Endometrium (tissue), 2 donors: ENCODE results near the gene PPP1R7.

Experiments used
- FAIRE-seq: peaks from 2 replicates; lab custom pipeline; 2012; peaks lifted over from hg19 to GRCh38; lab: Jason Lieb, UNC
- donor health status: control.
- donor health status: control.

Gene PPP1R7

DNA sequence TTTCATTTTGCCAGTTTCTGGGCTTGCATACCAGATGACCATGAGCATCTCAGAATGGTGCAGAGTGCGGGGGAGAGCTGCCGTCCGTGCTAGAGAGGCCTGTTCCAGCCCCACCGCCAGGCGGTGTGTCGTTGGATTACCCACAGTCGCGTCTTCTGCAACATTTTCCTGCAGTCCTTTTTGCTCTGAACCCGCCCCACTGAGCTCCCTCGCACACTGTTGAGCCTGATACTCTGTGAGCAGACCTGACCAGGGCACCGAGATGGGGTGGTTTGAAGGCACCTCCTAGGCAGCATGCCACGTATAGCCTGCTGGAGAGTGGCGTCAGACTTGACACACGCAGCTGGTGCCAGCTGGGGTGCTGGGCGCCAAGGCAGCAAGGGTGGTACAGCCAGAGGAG, 18.1 kb downstream of the PPP1R7 start:
- no peak for FAIRE-seq

GRCh38 chr2:241173557-241173956, 23.3 kb downstream of the PPP1R7 start:
- peak; percentile 94 for FAIRE-seq

- no peak for FAIRE-seq
Observed at GRCh38 chr2:241177526-241178334, 27.5 kb downstream of the PPP1R7 start.

DNA sequence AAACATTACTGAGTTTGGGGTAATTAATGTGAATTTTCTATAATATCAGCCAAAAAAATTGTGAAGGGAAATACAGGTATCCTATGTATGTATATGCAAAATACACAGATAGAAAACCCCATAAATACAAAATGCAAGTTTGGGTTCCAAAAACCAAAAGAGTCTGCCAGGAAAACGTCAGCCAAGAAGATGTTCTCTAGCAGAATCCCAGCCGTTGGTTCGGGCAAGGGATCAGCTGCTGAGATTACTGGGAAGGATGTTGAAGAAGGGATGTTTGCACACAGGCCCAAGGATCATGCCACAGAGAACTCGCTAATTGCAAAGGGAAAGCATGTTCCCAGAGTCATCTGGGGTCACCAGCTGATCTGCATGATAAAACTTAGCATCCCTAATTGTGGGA, 28.7 kb downstream of the PPP1R7 start:
- no peak for FAIRE-seq

DNA sequence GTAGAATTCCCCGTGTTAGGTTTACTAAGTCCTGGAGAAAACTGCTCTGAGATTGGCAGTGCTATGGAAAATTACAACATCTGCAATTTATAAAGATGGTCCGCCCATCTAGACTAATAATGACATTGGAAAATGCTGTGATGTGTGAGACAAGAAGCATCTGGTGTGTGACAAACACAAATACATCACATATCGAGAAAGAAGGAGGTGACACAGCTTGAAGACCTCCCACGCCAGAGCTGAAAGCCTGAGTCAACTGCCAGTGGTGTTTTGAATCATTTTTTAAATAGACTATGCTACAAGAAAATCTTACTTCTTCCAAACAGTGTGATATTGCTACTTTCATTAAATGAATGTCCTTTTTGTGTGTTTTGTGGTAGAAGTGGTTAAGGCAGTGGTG, 29.6 kb downstream of the PPP1R7 start:
- no peak for FAIRE-seq

GRCh38 chr2:241180495-241180894, 30.2 kb downstream of the PPP1R7 start:
- FAIRE-seq = no peak

DNA sequence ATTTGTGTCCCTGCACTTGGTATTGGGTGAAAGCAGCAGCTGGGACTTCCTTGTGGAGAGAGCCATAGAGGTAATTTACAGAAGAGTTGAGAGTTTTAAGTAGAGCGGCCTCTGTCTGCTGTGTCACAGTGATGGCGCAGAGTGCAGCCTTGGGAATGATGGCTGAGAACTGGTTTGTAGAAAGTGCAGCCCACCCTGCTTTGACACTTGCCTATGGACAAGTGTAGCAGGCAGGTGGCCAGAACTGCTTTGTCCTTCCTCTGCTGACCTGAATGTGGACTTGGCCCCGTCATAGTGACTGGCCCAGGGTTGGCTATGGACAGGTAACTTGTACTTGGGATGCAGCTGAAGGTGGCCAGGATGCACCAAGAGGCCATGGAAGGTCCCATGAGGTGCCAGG, 31.9 kb downstream of the PPP1R7 start:
- FAIRE-seq = no peak

- no peak for FAIRE-seq
Observed at GRCh38 chr2:241182531-241183133, 32.4 kb downstream of the PPP1R7 start.

GRCh38 chr2:241183221-241183620, 33.0 kb downstream of the PPP1R7 start:
- no peak for FAIRE-seq

- no peak for FAIRE-seq
Observed at GRCh38 chr2:241184901-241185300, 34.6 kb downstream of the PPP1R7 start.

DNA sequence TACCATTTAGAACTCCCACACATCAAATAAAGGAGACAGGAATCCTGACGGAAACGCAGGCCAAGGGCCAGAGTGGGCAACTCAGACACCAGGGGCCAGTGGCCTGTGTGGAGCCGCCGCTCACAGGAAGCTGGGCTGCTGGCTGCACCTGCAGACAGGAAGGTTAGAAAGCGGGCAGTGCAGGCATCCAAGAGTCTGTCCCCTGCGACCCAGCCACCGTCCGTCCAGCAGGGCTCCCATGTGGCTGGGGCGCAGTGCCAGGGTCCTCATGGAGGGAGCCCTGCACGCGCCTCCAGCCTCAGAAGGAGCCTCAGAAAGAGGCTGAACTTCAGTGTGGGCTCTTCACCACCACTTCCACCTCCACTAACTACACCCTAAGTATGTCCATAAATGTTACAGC, 35.7 kb downstream of the PPP1R7 start:
- no peak for FAIRE-seq

DNA sequence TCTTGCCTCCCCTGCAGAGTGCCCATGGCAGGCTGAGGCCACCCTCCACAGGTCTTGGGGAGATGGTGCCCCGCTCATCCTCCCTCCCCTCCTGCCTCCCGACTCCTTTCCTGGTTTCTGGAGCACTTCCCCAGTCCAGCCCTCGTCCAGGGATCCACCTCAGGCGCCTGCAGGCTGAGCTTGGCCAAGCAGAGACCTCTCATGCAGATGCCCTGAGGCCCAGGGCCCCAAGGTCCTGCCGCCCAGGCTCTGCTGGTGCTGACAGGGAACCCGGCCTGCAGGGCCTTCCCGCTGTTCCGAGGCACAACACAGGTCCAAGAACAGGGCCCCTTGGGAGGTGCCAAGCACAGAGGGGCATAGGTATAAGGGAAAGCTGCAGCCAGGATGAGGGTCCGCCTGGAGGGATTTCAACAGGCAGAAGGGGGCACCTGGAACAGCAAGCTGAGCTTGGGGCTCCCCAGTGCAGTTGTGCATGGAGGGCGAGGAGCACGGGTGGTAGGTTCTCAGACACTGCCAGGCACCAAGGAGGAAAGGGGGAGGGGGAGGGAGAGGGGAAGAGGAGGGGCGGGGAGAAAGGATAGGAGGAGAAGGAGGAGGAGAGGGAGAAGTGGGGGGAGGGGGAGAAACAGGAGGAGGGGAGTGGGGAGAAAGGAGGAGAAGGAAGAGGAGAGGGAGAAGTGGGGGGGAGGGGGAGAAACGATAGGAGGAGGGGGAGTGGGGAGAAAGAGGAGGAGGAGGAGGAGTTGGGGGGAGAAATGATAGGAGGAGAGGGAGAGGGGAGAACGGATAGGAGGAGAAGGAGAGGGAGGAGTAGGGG, 37.0 kb downstream of the PPP1R7 start:
- FAIRE-seq = no peak

DNA sequence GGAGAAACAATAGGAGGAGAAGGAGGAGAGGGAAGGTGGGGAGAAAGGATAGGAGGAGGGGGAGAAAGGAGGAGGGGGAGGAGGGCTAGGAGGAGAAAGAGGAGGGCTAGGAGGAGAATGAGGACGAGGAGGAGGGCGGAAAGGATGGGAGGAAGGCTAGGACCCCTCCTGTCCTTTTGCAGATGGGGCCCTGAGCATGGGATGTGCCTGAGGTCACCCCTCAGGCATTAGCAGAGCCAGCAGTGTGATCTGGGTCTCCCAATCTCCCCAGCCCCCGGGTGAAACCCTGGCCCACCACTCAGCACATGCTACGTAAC, 37.6 kb downstream of the PPP1R7 start:
- FAIRE-seq = no peak

- FAIRE-seq = no peak
Observed at GRCh38 chr2:241188361-241189092, 38.3 kb downstream of the PPP1R7 start, which contains the start of gene ANO7. Gene ANO7 (plus strand): TSS chr2:241188677. CDS start chr2:241190064, 1,387 bp downstream.

DNA sequence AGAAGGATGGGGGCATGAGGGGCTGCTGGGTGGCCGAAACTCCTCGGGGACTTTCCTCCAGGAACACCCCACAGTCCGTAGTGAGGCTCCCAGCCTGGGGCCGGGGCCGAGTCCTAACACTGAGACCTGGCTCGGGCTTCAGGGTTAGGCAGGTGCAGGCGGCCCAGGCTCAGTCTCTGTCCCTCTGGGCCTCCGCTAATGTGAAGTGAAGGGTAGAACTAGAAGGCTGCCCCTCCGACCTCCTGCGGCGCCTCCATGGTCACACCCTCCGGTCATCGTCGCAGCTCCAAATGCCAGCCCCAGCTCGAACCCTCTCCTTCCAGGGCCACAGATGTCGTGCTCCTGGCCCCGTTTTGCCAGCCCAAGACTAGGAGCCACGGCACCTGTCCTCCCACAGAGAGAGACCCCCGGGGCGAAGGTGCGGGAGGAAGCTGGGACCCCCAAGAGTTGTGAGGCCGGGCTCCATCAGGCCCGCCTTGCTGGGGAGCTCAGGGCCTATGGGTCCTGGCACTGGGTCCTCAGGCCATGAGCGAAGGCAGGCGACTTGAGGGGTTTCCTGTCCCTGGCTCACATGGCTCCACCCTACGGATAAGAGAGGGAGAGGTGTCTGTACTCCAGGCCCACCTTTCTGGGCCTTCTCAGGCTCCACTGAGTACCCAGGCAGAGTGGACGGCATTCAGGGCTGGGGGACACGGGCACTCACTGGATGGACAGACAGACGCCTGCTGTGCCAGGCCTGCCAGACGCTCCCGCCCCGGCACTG, 39.0 kb downstream of the PPP1R7 start:
- no peak for FAIRE-seq

- no peak for FAIRE-seq
Observed at GRCh38 chr2:241189856-241190201, 39.6 kb downstream of the PPP1R7 start.

DNA sequence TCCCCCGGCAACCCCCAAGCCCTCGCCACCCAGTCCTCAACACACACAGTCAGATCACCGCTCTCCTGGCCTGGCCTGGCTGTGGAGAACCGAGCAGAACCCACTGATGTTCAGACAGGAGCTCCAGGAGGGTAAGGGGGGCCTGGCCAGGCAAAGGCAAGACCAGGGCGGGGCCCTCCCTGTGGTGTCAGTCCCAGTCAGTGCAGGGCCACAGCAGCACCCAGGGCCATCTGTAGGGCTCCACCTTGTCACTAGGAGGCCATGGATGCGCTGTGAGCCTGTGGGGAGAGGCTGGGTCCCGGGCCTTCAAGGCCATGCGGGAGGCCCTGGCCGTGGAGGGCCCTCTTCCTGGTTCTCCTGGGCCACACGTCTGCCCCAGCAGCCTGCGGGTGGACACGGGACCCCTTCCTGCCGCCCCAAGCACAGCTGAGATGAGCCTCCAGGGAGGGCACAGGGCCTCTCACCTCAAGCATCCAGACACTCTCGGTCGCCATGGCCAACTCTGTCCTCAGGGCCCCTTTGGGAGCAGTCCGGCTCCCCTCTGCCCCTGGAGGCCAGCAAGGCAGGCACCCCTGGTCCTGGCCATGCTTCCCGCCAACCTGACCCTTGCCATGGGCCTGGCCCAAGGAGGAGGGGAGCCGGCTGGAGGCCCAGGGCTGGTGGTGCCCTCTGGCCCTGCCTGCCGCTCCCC, 40.2 kb downstream of the PPP1R7 start:
- no peak for FAIRE-seq

- FAIRE-seq = no peak
Observed at GRCh38 chr2:241191081-241191480, 40.8 kb downstream of the PPP1R7 start.

DNA sequence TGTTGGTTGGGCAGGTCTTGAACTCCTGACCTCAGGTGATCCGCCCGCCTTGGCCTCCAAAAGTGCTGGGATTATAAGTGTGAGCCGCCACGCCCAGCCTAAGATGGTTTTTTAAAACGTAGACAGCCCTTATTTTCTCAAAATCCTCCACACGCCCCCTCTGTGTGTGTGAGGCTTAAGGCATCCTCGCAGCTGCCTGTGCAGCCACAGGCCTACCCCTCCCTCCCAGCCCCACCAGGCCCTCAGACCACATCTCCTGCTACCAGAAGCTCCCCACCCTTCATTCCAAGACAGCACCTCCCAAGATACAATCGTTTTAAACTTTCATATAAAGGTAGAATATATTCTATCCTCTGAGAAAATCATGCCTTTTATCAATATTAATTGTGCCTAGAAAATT, 43.0 kb downstream of the PPP1R7 start:
- FAIRE-seq = no peak

GRCh38 chr2:241194811-241195210, 44.5 kb downstream of the PPP1R7 start:
- no peak for FAIRE-seq

- FAIRE-seq = no peak
Observed at GRCh38 chr2:241195506-241196130, 45.4 kb downstream of the PPP1R7 start.
